GM12878 (cell line): ENCODE measurements around the gene GCM1. TPM values are rescaled to one million over a fixed set of nuclear protein-coding genes. Genes with fewer than 3 reads are reported as not detected.

Experiments used
- ATAC-seq: fragments of 200-7000 bp; cut with Tn5 transposase; 3 replicates; pipeline ENCODE4 v1.9.1; 2020; ENCODE audit warnings: mild to moderate bottlenecking, moderate library complexity
- BruUV-seq: library from RNA; stranded (reverse); fragments of 400-500 nt; replicated peaks from 2 replicates; lab custom pipeline; 2021; lab: Mats Ljungman, UMichigan
- CTCF ChIA-PET: fragments of 300-600 bp; sonication (Branson Sonifier 250); formaldehyde crosslinking; extraction: SDS; loops from one replicate; lab custom pipeline; 2021; ENCODE audit warnings: inconsistent platforms; lab: Yijun Ruan, JAX
- POLR2A ChIA-PET: fragments of 350-600 bp; formaldehyde crosslinking; extraction: SDS; loops from one replicate; lab custom pipeline; 2021; ENCODE audit warnings: inconsistent platforms; lab: Charles Lee
- RAD21 ChIA-PET: fragments of 300-600 bp; sonication (Branson Sonifier 250); formaldehyde crosslinking; loops from one replicate; lab custom pipeline; 2023; ENCODE audit warnings: antibody characterized with exemption; ENCODE audit not compliant: unreplicated experiment; lab: Charles Lee
- SMC1A ChIA-PET: fragments of 300-600 bp; sonication (Branson Sonifier 250); formaldehyde crosslinking; loops from one replicate; lab custom pipeline; 2023; ENCODE audit not compliant: unreplicated experiment, uncharacterized antibody; lab: Charles Lee
- DNase-seq: peaks from one replicate; pipeline ENCODE4 v3.0.0-alpha.2; 2011; ENCODE audit warnings: low read depth, low spot score
- FAIRE-seq: peaks from 3 replicates; lab custom pipeline; 2011; peaks lifted over from hg19 to GRCh38; lab: Jason Lieb, UNC
- H2AFZ ChIP-seq: 2 replicates; pipeline ENCODE4 v1.6.0; 2011; ENCODE audit warnings: low read depth, low read length, control low read depth; ENCODE audit not compliant: control insufficient read depth
- H3K27ac ChIP-seq: 2 replicates; pipeline ENCODE4 v1.5.1; 2011; ENCODE audit warnings: control low read depth; ENCODE audit not compliant: control insufficient read depth, insufficient read depth
- H3K27me3 ChIP-seq, 2 experiments: replicated peaks in 1 of 2; 2 replicates each; pipeline versions ENCODE4 v1.6.0 to v1.6.1; 2011; ENCODE audit warnings: low read length in 1 of 2; ENCODE audit not compliant: control insufficient read depth in 2 of 2, insufficient read depth in 2 of 2
- H3K36me3 ChIP-seq, 2 experiments: 2 replicates each; pipeline ENCODE4 v1.5.1; 2011; ENCODE audit warnings: low read length in 1 of 2; ENCODE audit not compliant: control insufficient read depth in 2 of 2, insufficient read depth in 2 of 2
- H3K4me1 ChIP-seq: 2 replicates; pipeline ENCODE4 v1.6.1; 2011; ENCODE audit warnings: mild to moderate bottlenecking, low read length, moderate library complexity, mixed read lengths; ENCODE audit not compliant: control insufficient read depth, insufficient read depth
- H3K4me2 ChIP-seq: 2 replicates; pipeline ENCODE4 v1.6.0; 2011; ENCODE audit warnings: control low read depth; ENCODE audit not compliant: control insufficient read depth, insufficient read depth
- H3K4me3 ChIP-seq: fragments of 200-600 bp; sonication (generic); 2 replicates; pipeline ENCODE4 v1.5.1; 2016
- H3K79me2 ChIP-seq: 2 replicates; pipeline ENCODE4 v1.6.0; 2011; ENCODE audit warnings: low read length; ENCODE audit not compliant: control insufficient read depth, insufficient read depth
- H3K9ac ChIP-seq: 2 replicates; pipeline ENCODE4 v1.8.0; 2011; ENCODE audit warnings: low read length, control low read depth, mixed read lengths; ENCODE audit not compliant: control insufficient read depth, insufficient read depth
- H3K9me3 ChIP-seq: replicated peaks from 3 replicates; pipeline ENCODE4 v1.5.1; 2011; ENCODE audit warnings: mild to moderate bottlenecking, low read length; ENCODE audit not compliant: control insufficient read depth, insufficient read depth
- H4K20me1 ChIP-seq: 2 replicates; pipeline ENCODE4 v1.6.0; 2011; ENCODE audit not compliant: control insufficient read depth, insufficient read depth
- BACH1 ChIP-seq: fragments of 450-650 bp; IDR thresholded peaks from 2 replicates; pipeline ENCODE4 v1.6.1; 2017; ENCODE audit warnings: mild to moderate bottlenecking, borderline replicate concordance
- BRCA1 ChIP-seq: IDR thresholded peaks from 2 replicates; pipeline ENCODE4 v1.6.1; 2011; ENCODE audit warnings: low read depth, low read length, improper control_type of control experiment
- FOS ChIP-seq: IDR thresholded peaks from 3 replicates; pipeline ENCODE4 v1.6.1; 2011; ENCODE audit warnings: borderline replicate concordance; ENCODE audit not compliant: insufficient read length; ENCODE audit errors: extremely low read depth
- GABPA ChIP-seq: IDR thresholded peaks from 2 replicates; pipeline ENCODE4 v1.6.1; 2014; ENCODE audit warnings: antibody characterized with exemption, low read depth, mild to moderate bottlenecking, inconsistent platforms
- IKZF1 ChIP-seq: fragments of 450-650 bp; conservative IDR thresholded peaks from 2 replicates; pipeline ENCODE4 v1.6.1; 2017; ENCODE audit warnings: antibody characterized with exemption, mild to moderate bottlenecking
- KDM1A ChIP-seq: fragments of 200-600 bp; sonication (generic); IDR thresholded peaks from 2 replicates; pipeline ENCODE4 v1.6.1; 2016; ENCODE audit warnings: borderline replicate concordance
- NFYA ChIP-seq: IDR thresholded peaks from 2 replicates; pipeline ENCODE4 v1.6.1; 2011; ENCODE audit warnings: low read depth, mild to moderate bottlenecking, low read length, improper control_type of control experiment, borderline replicate concordance
- NR2C1 ChIP-seq: fragments of 450-650 bp; IDR thresholded peaks from 2 replicates; pipeline ENCODE4 v1.6.1; 2017; ENCODE audit warnings: antibody characterized with exemption, mild to moderate bottlenecking, moderate library complexity
- POLR2AphosphoS2 ChIP-seq: IDR thresholded peaks from 2 replicates; pipeline ENCODE4 v1.6.1; 2011; ENCODE audit warnings: low read depth, mild to moderate bottlenecking, low read length, improper control_type of control experiment, moderate library complexity
- RELA ChIP-seq: fragments of 450-650 bp; IDR thresholded peaks from 2 replicates; pipeline ENCODE4 v1.8.0; 2014; ENCODE audit warnings: borderline replicate concordance; ENCODE audit not compliant: partially characterized antibody
- RFX5 ChIP-seq: IDR thresholded peaks from 2 replicates; pipeline ENCODE4 v1.6.1; 2011; ENCODE audit warnings: low read depth, low read length, improper control_type of control experiment
- SREBF1 ChIP-seq: IDR thresholded peaks from 2 replicates; pipeline ENCODE4 v1.6.1; 2012; ENCODE audit warnings: mild to moderate bottlenecking, low read length
- TARDBP ChIP-seq: IDR thresholded peaks from 2 replicates; pipeline ENCODE4 v1.6.1; 2016; ENCODE audit warnings: borderline replicate concordance
- TCF3 ChIP-seq: IDR thresholded peaks from 2 replicates; pipeline ENCODE4 v1.6.1; 2012; ENCODE audit warnings: low read depth, mild to moderate bottlenecking, low read length, borderline replicate concordance; ENCODE audit not compliant: insufficient read depth
- ZNF217 ChIP-seq: fragments of 450-650 bp; IDR thresholded peaks from 2 replicates; pipeline ENCODE4 v1.6.1; 2017; ENCODE audit warnings: antibody characterized with exemption, mild to moderate bottlenecking
- WGBS: methylation state at CpG from one replicate; pipeline ENCODE4 v1.1.6; 2016; ENCODE audit warnings: low lambda C conversion rate; ENCODE audit not compliant: insufficient replicate concordance, insufficient coverage; ENCODE audit errors: missing lambda C conversion rate; 5-methylcytosine and 5-hydroxymethylcytosine counted together
- in situ Hi-C: fragments of 300-500 bp; cut with MboI; formaldehyde crosslinking; loops from 9 replicates; pipeline ENCODE4 v1.14.3; 2018; ENCODE audit warnings: mixed read lengths
- intact Hi-C: fragments of 100-400 bp; cut with micrococcal nuclease; formaldehyde crosslinking; loops from one replicate; pipeline ENCODE4 v1.14.2; 2022; ENCODE audit not compliant: unreplicated experiment
- polyA plus RNA-seq, 11 experiments: library from polyadenylated mRNA; depleted of rRNA in 4 of 11; unstranded in 6 of 11; stranded (reverse) in 5 of 11; fragments of >200 nt; fragmentation: Nextera tagmentation in 4 of 11; fragmentation: Illumina TruSeq in 1 of 11; extraction: Ambion mirVana in 4 of 11; extraction: Trizol in 1 of 11; gene quantifications; 1 replicate in 1 of 11; 2 replicates in 10 of 11; pipeline versions ENCODE4 v1.2.1 to v1.2.3, GENCODE V29; 2011 to 2016; ENCODE audit warnings: inconsistent platforms in 2 of 11, missing spikeins in 2 of 11, low read depth in 1 of 11
- total RNA-seq, 4 experiments: library from RNA; depleted of rRNA in 3 of 4; stranded (reverse); fragments of >200 nt in 3 of 4; fragmentation: Illumina TruSeq in 1 of 4; extraction: Trizol in 1 of 4; gene quantifications; 2 replicates each; pipeline versions ENCODE4 v1.2.1 to v1.2.3, GENCODE V29; 2013 to 2021
- TF ChIP-seq, protein P1 (sequence below): IDR thresholded peaks from 2 replicates; pipeline ENCODE4 v1.6.1; 2011; ENCODE audit warnings: low read depth, mild to moderate bottlenecking, low read length, moderate library complexity, borderline replicate concordance; ENCODE audit errors: extremely low read depth
- TF ChIP-seq, protein P2 (sequence below): IDR thresholded peaks from 2 replicates; pipeline ENCODE4 v1.6.1; 2012; ENCODE audit warnings: low read depth, low read length, improper control_type of control experiment
- TF ChIP-seq, protein P3 (sequence below): fragments of 450-650 bp; IDR thresholded peaks from 2 replicates; pipeline ENCODE4 v1.6.1; 2016; ENCODE audit warnings: mild to moderate bottlenecking
- TF ChIP-seq, protein P4 (sequence below): IDR thresholded peaks from 2 replicates; pipeline ENCODE4 v1.6.1; 2011; ENCODE audit warnings: mild to moderate bottlenecking, low read depth, low read length, moderate library complexity; ENCODE audit not compliant: insufficient replicate concordance
- TF ChIP-seq, protein P5 (sequence below): IDR thresholded peaks from 2 replicates; pipeline ENCODE4 v1.6.1; 2011; ENCODE audit warnings: borderline replicate concordance, low read depth, mild to moderate bottlenecking, moderate library complexity, mixed read lengths, low read length; ENCODE audit not compliant: insufficient read depth; ENCODE audit errors: extremely low read length

The GCM1 gene
- total and polyA plus RNA-seq, 10 of the 15 experiments (the other 5 are each of a cell fraction or from before 2014, with no cell fraction given), result 0.04 to 0.08 (median 0.05) TPM; not detected in 5

DNA sequence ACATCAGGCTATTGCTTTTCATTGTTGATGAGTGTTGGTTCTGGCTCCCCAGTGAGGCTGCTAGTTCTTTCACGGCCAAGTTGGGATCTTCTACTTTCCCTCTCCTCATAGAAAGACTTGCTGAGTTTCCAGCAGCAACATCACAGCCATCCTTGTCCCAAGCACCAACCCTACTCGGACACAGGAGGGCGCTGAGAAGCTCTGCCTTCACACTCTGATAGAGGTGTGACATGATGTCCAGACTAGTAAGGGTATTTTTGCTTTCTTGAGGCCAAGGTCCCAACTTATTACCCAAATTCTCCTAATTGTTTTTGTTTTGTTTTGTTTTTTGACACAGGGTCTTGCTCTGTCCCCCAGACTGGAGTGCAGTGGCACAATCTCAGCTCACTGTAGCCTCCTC, 3.0 kb upstream of the GCM1 start (continued):
- TF ChIP-seq BACH1 (no peak), TCF3 (no peak), RELA (no peak)

DNA sequence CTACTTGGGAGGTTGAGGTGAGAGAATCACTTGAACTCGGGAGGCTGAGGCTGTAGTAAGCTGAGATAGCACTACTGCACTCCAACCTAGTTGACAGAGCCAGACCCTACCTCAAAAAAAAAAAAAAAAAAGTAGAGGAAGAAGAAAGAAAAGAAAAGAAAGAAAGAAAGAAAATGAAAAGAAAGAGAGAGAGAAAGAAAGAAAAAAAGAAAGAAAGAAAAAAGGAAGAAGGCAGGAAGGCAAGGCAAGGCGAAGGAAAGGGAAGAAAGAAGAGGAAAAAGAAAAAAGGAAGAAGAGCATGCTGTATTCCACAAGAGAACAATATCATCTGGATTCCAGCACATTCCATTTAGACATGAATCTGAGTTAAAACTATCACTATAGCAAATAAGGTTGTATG, 3.8 kb downstream of the GCM1 start:
- no peaks in the 10 kb centered on the region for H4K20me1 ChIP-seq
- no peak overlapping the region for H3K4me3 ChIP-seq
- no peak overlapping the region for H3K27ac ChIP-seq
- ChIA-PET RAD21 (no interaction called here), SMC1A (interaction anchor here (0.6 kb wide), 1 partner anchor 320 kb away, joined by 3 read pairs; no protein-coding TSS in a partner anchor), CTCF (interaction anchor here (0.6 kb wide), 1 partner anchor 38 kb away, joined by 3 read pairs; no protein-coding TSS in a partner anchor), POLR2A (no interaction called here)
- no TSS peak for BruUV-seq
- 15% methylated on average over 2 of the region's 2 CpGs for WGBS
- intact Hi-C loops, result no loop called here
- H3K9ac ChIP-seq, result no peak overlapping the region
- DNase-seq, result no peak
- H3K4me2 ChIP-seq, result no peak overlapping the region
- in situ Hi-C loops, result no loop called here
- H3K27me3 ChIP-seq, result no peaks in the 10 kb centered on the region
- FAIRE-seq, result no peak
- no peak for ATAC-seq
- H3K79me2 ChIP-seq, result no peaks in the 10 kb centered on the region
- no peaks in the 10 kb centered on the region for H3K36me3 ChIP-seq
- H3K9me3 ChIP-seq, result no peaks in the 10 kb centered on the region
- H3K4me1 ChIP-seq, result no peaks in the 10 kb centered on the region
- no peak overlapping the region for H2AFZ ChIP-seq
- TF ChIP-seq, protein P1, sequence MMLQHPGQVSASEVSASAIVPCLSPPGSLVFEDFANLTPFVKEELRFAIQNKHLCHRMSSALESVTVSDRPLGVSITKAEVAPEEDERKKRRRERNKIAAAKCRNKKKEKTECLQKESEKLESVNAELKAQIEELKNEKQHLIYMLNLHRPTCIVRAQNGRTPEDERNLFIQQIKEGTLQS, result no peak
- TF ChIP-seq TARDBP (no peak), NFYA (no peak), GABPA (no peak), FOS (no peak), RFX5 (no peak), POLR2AphosphoS2 (no peak), IKZF1 (no peak), KDM1A (no peak), NR2C1 (no peak), SREBF1 (no peak), ZNF217 (no peak), BRCA1 (no peak)
- TF ChIP-seq, protein P2, sequence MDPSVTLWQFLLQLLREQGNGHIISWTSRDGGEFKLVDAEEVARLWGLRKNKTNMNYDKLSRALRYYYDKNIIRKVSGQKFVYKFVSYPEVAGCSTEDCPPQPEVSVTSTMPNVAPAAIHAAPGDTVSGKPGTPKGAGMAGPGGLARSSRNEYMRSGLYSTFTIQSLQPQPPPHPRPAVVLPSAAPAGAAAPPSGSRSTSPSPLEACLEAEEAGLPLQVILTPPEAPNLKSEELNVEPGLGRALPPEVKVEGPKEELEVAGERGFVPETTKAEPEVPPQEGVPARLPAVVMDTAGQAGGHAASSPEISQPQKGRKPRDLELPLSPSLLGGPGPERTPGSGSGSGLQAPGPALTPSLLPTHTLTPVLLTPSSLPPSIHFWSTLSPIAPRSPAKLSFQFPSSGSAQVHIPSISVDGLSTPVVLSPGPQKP, result no peak
- TF ChIP-seq, protein P3, sequence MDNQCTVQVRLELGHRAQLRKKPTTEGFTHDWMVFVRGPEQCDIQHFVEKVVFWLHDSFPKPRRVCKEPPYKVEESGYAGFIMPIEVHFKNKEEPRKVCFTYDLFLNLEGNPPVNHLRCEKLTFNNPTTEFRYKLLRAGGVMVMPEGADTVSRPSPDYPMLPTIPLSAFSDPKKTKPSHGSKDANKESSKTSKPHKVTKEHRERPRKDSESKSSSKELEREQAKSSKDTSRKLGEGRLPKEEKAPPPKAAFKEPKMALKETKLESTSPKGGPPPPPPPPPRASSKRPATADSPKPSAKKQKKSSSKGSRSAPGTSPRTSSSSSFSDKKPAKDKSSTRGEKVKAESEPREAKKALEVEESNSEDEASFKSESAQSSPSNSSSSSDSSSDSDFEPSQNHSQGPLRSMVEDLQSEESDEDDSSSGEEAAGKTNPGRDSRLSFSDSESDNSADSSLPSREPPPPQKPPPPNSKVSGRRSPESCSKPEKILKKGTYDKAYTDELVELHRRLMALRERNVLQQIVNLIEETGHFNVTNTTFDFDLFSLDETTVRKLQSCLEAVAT, result no peak
- TF ChIP-seq, protein P4, sequence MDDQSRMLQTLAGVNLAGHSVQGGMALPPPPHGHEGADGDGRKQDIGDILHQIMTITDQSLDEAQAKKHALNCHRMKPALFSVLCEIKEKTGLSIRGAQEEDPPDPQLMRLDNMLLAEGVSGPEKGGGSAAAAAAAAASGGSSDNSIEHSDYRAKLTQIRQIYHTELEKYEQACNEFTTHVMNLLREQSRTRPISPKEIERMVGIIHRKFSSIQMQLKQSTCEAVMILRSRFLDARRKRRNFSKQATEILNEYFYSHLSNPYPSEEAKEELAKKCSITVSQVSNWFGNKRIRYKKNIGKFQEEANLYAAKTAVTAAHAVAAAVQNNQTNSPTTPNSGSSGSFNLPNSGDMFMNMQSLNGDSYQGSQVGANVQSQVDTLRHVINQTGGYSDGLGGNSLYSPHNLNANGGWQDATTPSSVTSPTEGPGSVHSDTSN, result no peak
- TF ChIP-seq, protein P5, sequence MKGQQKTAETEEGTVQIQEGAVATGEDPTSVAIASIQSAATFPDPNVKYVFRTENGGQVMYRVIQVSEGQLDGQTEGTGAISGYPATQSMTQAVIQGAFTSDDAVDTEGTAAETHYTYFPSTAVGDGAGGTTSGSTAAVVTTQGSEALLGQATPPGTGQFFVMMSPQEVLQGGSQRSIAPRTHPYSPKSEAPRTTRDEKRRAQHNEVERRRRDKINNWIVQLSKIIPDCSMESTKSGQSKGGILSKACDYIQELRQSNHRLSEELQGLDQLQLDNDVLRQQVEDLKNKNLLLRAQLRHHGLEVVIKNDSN, result no peak
